ENCODE data around the gene ODC1.

Gene ODC1

DNA sequence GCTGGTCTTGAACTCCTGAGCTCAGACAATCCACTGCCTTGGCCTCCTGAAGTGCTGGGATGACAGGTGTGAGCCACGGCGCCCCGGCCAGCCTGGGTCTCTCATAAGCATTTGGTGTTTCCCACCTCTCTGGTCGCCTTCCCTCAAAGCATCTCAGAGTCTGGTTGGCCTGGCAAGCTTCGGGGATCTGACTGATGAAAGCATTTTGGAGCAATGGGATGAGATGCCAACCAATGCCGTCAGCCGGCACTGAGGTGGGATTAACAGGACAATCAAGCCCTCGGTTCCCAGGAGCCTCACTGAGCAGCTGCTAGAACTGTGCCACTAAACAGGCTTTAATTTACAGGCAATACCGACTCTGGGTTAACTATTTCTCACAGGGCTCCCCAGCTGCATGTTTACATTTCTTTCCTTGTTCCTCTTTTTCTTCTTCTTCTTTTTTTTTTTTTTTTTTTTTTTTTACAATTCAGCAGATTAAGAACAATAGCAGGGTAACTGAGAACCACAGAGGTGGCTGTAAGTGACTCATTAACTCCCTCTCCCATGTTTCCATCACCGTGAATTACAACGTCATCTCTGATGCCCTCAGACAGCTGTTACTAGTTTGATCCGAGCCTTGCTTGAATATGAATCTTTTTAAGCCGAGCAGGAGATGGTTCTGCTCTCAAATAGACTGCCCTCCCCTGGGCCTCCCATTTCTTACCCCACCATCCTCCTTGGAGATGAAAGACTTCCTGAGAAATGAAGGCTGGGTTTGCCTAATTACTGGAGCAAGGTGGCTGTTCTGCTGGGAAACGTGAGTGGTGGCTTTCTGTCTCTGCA is 37.9 kb downstream of the ODC1 start:
- TF ChIP-seq, protein P1, sequence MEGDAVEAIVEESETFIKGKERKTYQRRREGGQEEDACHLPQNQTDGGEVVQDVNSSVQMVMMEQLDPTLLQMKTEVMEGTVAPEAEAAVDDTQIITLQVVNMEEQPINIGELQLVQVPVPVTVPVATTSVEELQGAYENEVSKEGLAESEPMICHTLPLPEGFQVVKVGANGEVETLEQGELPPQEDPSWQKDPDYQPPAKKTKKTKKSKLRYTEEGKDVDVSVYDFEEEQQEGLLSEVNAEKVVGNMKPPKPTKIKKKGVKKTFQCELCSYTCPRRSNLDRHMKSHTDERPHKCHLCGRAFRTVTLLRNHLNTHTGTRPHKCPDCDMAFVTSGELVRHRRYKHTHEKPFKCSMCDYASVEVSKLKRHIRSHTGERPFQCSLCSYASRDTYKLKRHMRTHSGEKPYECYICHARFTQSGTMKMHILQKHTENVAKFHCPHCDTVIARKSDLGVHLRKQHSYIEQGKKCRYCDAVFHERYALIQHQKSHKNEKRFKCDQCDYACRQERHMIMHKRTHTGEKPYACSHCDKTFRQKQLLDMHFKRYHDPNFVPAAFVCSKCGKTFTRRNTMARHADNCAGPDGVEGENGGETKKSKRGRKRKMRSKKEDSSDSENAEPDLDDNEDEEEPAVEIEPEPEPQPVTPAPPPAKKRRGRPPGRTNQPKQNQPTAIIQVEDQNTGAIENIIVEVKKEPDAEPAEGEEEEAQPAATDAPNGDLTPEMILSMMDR (IDR thresholded peaks at IDR 0.05; ENCODE audit: borderline replicate concordance, insufficient read depth, low read depth, low read length), result no peak
- H3K4me3 ChIP-seq (ENCODE audit: low read depth, low read length), result no peak overlapping the region

DNA sequence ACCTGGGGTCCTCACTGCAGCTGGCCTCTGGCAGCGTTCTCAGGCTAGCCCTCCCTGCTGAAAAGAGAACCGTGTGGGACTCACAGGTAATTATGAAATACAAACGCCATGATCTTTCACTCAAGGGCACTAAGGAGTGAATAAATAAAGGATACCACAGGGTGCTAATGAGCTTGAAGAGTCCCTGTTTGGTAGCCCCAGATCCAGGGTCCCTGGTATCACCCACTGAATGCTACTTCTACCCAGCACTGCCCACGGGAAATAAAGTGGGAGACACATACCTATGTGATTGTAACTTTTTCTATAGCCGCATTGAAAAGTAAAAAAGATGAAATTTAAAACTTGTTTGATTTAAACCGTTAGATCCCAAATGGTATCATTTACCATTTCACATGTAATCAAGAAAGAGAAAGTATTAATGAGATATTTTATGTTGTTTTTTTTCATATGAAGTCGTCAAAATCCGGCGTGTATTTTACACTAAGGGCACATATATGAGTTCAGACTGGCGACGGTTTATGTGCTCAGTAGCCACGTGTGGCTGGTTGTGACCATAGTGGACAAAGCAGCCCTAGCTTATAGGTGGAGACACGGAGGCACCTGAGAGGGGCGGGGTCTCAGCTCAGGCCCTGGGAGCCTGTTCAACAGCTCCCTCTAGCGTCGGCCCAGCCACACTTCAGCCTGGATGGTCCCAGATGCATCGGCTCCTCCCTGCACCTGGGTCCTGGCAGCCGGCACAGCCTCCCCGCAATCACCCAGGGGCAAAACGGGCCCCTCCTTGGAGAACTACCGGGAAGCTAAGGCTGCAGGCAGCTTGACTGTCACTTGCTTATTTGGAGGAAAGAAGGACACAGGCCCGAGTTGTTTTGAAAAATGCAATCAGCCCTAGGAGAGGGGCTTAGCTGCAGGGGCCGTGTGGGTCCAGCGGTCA is 39.2 kb downstream of the ODC1 start:
- H3K4me3 ChIP-seq (ENCODE audit: low read depth, low read length), result no peak overlapping the region
- TF ChIP-seq, protein P1 (IDR thresholded peaks at IDR 0.05; ENCODE audit: borderline replicate concordance, insufficient read depth, low read depth, low read length), result peak; percentile 98

DNA sequence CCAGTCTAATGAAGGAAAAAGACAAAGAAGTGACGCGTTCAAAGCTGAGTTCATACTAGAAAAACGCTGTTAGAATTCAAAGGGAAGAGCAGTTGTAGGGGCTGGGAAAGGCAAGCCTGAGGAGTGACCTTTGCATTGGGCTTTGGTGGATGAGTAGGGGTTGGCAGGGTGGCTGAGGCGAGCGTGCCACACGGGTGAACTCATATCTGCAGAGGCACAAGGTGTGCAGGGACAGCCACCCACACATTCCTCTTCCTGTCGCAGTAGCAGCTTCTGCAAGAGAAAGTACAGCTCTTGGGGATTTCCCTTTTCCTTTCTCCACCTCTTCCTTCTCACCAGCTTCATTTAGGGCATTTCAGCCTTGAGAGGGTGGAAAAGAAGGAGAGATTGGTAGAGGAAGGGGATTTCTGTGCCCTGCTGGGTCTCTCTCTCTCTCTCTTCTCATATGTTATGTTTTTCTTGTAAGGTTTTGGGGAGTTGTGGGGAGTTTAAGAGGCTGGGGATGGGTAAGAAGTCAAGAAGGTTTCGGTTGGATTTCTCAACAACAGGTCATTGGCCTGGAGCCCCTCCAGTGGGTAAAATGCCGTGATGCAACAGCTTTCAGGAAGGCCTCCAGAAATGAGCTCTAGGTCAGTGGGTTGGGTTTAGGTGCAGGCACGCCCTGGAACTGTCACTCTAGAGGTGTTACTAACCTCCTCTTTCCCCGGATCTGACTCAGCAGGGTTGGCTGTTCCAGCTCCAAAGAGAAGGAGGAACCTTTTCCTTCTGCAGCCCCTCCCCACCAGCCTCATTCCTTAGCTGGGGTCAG is 40.1 kb downstream of the ODC1 start:
- TF ChIP-seq, protein P1 (IDR thresholded peaks at IDR 0.05; ENCODE audit: borderline replicate concordance, insufficient read depth, low read depth, low read length), result no peak
- no peak overlapping the region for H3K4me3 ChIP-seq (ENCODE audit: low read depth, low read length)

DNA sequence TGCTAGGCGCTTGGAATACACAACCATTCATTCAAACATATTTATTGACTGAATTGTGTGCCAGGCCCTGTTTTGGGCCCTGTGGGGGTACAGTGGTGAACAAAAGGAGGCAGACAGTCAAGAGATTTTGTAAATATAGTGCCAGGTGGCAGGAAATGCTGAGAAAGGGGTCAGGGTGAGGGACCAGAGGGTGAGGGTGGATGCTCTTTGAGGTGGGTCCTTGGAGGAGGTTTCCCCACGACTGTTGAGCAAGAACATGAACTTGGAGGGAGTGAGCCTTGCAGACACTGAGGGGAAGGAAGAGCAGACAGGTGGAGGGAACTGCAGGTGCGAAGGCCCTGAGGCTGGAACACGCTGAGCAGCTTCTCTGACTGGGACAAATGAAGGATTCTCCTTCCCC is 40.7 kb downstream of the ODC1 start:
- H3K4me3 ChIP-seq (ENCODE audit: low read depth, low read length), result no peak overlapping the region

DNA sequence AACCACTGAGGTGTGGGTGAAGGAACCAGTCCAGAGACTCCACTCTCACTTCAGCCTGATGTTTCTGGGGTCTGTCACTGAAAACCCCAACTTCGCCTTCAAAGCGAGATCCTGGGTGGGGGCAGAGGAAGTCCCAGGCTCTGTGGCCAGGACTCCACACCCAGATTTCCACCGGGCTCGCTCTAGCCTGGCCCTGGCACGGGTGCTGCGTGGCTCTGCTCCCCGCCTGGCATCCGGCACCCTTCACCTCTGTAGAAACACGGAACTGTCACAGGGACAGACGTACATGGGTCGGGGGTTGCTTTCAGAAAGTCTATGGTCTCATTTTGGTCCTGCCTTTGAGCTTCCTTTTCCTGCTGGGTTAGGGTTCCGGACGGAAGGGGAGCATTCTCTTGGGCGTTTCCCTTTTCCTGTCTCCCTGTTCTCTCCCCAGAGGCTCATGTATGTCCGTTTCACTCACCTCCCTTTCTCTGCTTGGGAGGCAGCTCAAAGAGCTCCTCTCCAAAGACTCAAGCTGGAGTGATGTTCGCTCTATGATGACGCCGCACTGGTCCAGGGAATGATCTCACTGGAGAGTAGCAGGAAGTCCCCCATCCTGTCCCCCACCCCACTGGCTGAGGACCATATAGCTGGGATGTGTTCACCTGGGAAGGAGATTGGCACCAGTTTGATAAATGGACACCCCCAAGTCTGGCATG is 41.5 kb downstream of the ODC1 start:
- TF ChIP-seq, protein P1 (IDR thresholded peaks at IDR 0.05; ENCODE audit: borderline replicate concordance, insufficient read depth, low read depth, low read length), result no peak
- H3K4me3 ChIP-seq (ENCODE audit: low read depth, low read length), result no peak overlapping the region

More for the DNA sequence above, 40.7 kb downstream of the ODC1 start:
- TF ChIP-seq, protein P1 (IDR thresholded peaks at IDR 0.05; ENCODE audit: borderline replicate concordance, insufficient read depth, low read depth, low read length), result no peak

DNA sequence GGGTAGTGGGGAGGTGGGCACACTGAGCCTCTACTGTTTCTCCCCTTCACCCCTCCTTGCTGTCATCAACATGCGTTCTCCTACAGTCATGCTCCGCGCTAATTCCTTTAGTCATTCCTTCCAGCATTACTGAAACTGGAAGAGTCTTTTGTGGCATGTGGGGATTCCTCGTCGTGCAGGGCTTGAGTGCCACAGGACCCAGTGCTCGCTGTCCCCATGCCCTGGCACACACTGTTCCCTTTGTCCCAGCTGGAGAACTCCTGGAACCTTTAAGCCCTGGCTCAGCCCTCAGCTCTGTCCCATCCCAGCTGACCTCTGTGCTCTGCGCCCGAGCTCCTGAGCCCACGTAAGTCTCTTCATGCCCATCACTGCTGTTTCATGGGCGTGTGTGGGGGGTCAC is 42.1 kb downstream of the ODC1 start:
- H3K4me3 ChIP-seq (ENCODE audit: low read depth, low read length), result no peak overlapping the region
- TF ChIP-seq, protein P1 (IDR thresholded peaks at IDR 0.05; ENCODE audit: borderline replicate concordance, insufficient read depth, low read depth, low read length), result no peak
